Mesendoderm (in vitro differentiated cells): ENCODE data around the gene HEG1.

ENCODE experiments used
- DNase-seq: peaks from one replicate; pipeline ENCODE4 v3.0.0; 2013
- H2AK5ac ChIP-seq: 2 replicates; pipeline ENCODE4 v1.6.1; 2013; ENCODE audit warnings: low read length, inconsistent platforms
- H2BK120ac ChIP-seq: 2 replicates; pipeline ENCODE4 v1.6.1; 2013; ENCODE audit warnings: low read depth, mild to moderate bottlenecking, low read length, moderate library complexity, mixed read lengths
- H2BK15ac ChIP-seq: replicated peaks from 2 replicates; pipeline ENCODE4 v1.6.1; 2013; ENCODE audit warnings: low read depth, mild to moderate bottlenecking, moderate library complexity
- H2BK5ac ChIP-seq: 2 replicates; pipeline ENCODE4 v1.6.1; 2013; ENCODE audit warnings: low read length, inconsistent platforms
- H3K18ac ChIP-seq: 2 replicates; pipeline ENCODE4 v1.6.1; 2013; ENCODE audit warnings: mild to moderate bottlenecking, low read length, mixed read lengths
- H3K23ac ChIP-seq: one replicate; pipeline ENCODE4 v1.6.1; 2013; ENCODE audit warnings: low read length
- H3K27ac ChIP-seq: 2 replicates; pipeline ENCODE4 v1.5.1; 2013; ENCODE audit warnings: low read depth, mild to moderate bottlenecking, inconsistent platforms, low read length, moderate library complexity
- H3K27me3 ChIP-seq: 2 replicates; pipeline ENCODE4 v1.6.1; 2013; ENCODE audit warnings: low read length, control low read depth, mild to moderate bottlenecking, inconsistent platforms; ENCODE audit not compliant: insufficient read depth, poor library complexity
- H3K36me3 ChIP-seq: 2 replicates; pipeline ENCODE4 v1.6.1; 2013; ENCODE audit warnings: low read length, inconsistent platforms; ENCODE audit not compliant: control insufficient read depth, insufficient read depth
- H3K4ac ChIP-seq: one replicate; pipeline ENCODE4 v1.6.1; 2013; ENCODE audit warnings: low read depth, mild to moderate bottlenecking, low read length, moderate library complexity
- H3K4me1 ChIP-seq: 2 replicates; pipeline ENCODE4 v1.6.1; 2013; ENCODE audit warnings: low read depth, low read length, inconsistent platforms; ENCODE audit not compliant: control insufficient read depth
- H3K4me2 ChIP-seq: 2 replicates; pipeline ENCODE4 v1.6.1; 2013; ENCODE audit warnings: low read length
- H3K4me3 ChIP-seq: 2 replicates; pipeline ENCODE4 v1.5.1; 2013; ENCODE audit warnings: mild to moderate bottlenecking, low read length
- H3K56ac ChIP-seq: one replicate; pipeline ENCODE4 v1.6.1; 2013; ENCODE audit warnings: low read length
- H3K79me1 ChIP-seq: 2 replicates; pipeline ENCODE4 v1.6.1; 2013; ENCODE audit warnings: low read length, inconsistent platforms
- H3K79me2 ChIP-seq: 2 replicates; pipeline ENCODE4 v1.6.1; 2013; ENCODE audit warnings: mild to moderate bottlenecking, low read length; ENCODE audit not compliant: control insufficient read depth, insufficient read depth
- H3K9ac ChIP-seq: 2 replicates; pipeline ENCODE4 v1.6.1; 2013; ENCODE audit warnings: low read length, inconsistent platforms
- H4K5ac ChIP-seq: one replicate; pipeline ENCODE4 v1.6.1; 2013; ENCODE audit warnings: low read length
- H4K8ac ChIP-seq: one replicate; pipeline ENCODE4 v1.6.1; 2013; ENCODE audit warnings: low read depth, mild to moderate bottlenecking, control low read depth, low read length, moderate library complexity
- WGBS: extraction: QIAGEN DNeasy Blood & Tissue Kit; methylation state at CpG from one replicate; pipeline ENCODE4 v1.1.7; 2013; ENCODE audit warnings: low lambda C conversion rate, missing lambda C conversion rate; ENCODE audit not compliant: insufficient coverage; ENCODE audit errors: extremely low coverage; 5-methylcytosine and 5-hydroxymethylcytosine counted together

HEG1 gene

GRCh38 chr3:124926426-124927101 is 129.2 kb downstream of the HEG1 start:
- no peaks in the 10 kb centered on the region for H3K36me3 ChIP-seq
- H2BK5ac ChIP-seq = no peak overlapping the region
- no peak overlapping the region for H3K4me3 ChIP-seq
- H3K27me3 ChIP-seq = no peaks in the 10 kb centered on the region
- no peak overlapping the region for H3K9ac ChIP-seq
- H3K4me1 ChIP-seq = no peaks in the 10 kb centered on the region
- DNase-seq = no peak
- H4K8ac ChIP-seq = no peak overlapping the region
- H2BK15ac ChIP-seq = no peak overlapping the region
- H3K79me1 ChIP-seq = no peaks in the 10 kb centered on the region
- H3K56ac ChIP-seq = no peak overlapping the region
- no peak overlapping the region for H3K23ac ChIP-seq
- H3K4me2 ChIP-seq = no peak overlapping the region
- H3K18ac ChIP-seq = no peak overlapping the region
- no peaks in the 10 kb centered on the region for H3K79me2 ChIP-seq
- peak overlapping the region; percentile 10 for H2AK5ac ChIP-seq
- no peak overlapping the region for H2BK120ac ChIP-seq
- H4K5ac ChIP-seq = no peak overlapping the region
- no CpG with 5 or more reads among the region's 4 CpGs for WGBS
- H3K4ac ChIP-seq = no peak overlapping the region
- no peak overlapping the region for H3K27ac ChIP-seq

- Histone ChIP-seq H3K4me3 (no peak overlapping the region), H3K4me1 (peaks cover under 1% of the 10 kb centered on the region), H2AK5ac (no peak overlapping the region), H3K4me2 (no peak overlapping the region), H3K27ac (no peak overlapping the region), H3K23ac (no peak overlapping the region), H3K36me3 (no peaks in the 10 kb centered on the region), H3K9ac (no peak overlapping the region), H3K79me1 (no peaks in the 10 kb centered on the region), H4K5ac (no peak overlapping the region), H3K79me2 (no peaks in the 10 kb centered on the region), H2BK15ac (no peak overlapping the region), H3K18ac (no peak overlapping the region), H3K4ac (no peak overlapping the region), H3K27me3 (no peaks in the 10 kb centered on the region), H2BK5ac (no peak overlapping the region), H3K56ac (no peak overlapping the region), H4K8ac (no peak overlapping the region), H2BK120ac (no peak overlapping the region)
- no peak for DNase-seq
- no CpG with 5 or more reads among the region's 2 CpGs for WGBS
Observed at GRCh38 chr3:124924741-124925140, 131.1 kb downstream of the HEG1 start.

GRCh38 chr3:124923833-124924232 is 132.0 kb downstream of the HEG1 start:
- no peak overlapping the region for H3K4ac ChIP-seq
- peaks cover 4% of the 10 kb centered on the region for H3K4me1 ChIP-seq
- no peak overlapping the region for H3K56ac ChIP-seq
- H4K8ac ChIP-seq = no peak overlapping the region
- no peak overlapping the region for H2AK5ac ChIP-seq
- no peaks in the 10 kb centered on the region for H3K27me3 ChIP-seq
- no peak for DNase-seq
- H2BK120ac ChIP-seq = no peak overlapping the region
- H2BK15ac ChIP-seq = no peak overlapping the region
- no peaks in the 10 kb centered on the region for H3K36me3 ChIP-seq
- H3K4me2 ChIP-seq = no peak overlapping the region
- no peak overlapping the region for H3K9ac ChIP-seq
- H3K23ac ChIP-seq = no peak overlapping the region
- no peak overlapping the region for H3K27ac ChIP-seq
- no peak overlapping the region for H4K5ac ChIP-seq
- H3K18ac ChIP-seq = no peak overlapping the region
- no peak overlapping the region for H3K4me3 ChIP-seq
- H3K79me2 ChIP-seq = no peaks in the 10 kb centered on the region
- H3K79me1 ChIP-seq = no peaks in the 10 kb centered on the region
- no peak overlapping the region for H2BK5ac ChIP-seq

GRCh38 chr3:124920718-124921117 is 135.1 kb downstream of the HEG1 start:
- Histone ChIP-seq H2BK15ac (no peak overlapping the region), H2AK5ac (no peak overlapping the region), H3K4me3 (no peak overlapping the region), H3K9ac (no peak overlapping the region), H3K36me3 (no peaks in the 10 kb centered on the region), H2BK120ac (no peak overlapping the region), H3K18ac (no peak overlapping the region), H3K79me2 (no peaks in the 10 kb centered on the region), H4K8ac (no peak overlapping the region), H3K23ac (no peak overlapping the region), H4K5ac (no peak overlapping the region), H3K27me3 (no peaks in the 10 kb centered on the region), H3K56ac (no peak overlapping the region), H3K79me1 (no peaks in the 10 kb centered on the region), H3K4me2 (no peak overlapping the region), H3K4me1 (peaks cover 4% of the 10 kb centered on the region), H2BK5ac (no peak overlapping the region), H3K27ac (no peak overlapping the region), H3K4ac (no peak overlapping the region)
- no peak for DNase-seq
- WGBS = no CpG with 5 or more reads among the region's 5 CpGs

- Histone ChIP-seq H2AK5ac (no peak overlapping the region), H3K4ac (no peak overlapping the region), H3K4me1 (peaks cover 7% of the 10 kb centered on the region), H4K8ac (no peak overlapping the region), H3K79me1 (no peaks in the 10 kb centered on the region), H2BK15ac (no peak overlapping the region), H3K56ac (no peak overlapping the region), H3K27ac (no peak overlapping the region), H2BK5ac (no peak overlapping the region), H3K27me3 (no peaks in the 10 kb centered on the region), H3K79me2 (no peaks in the 10 kb centered on the region), H4K5ac (no peak overlapping the region), H3K9ac (no peak overlapping the region), H3K4me3 (no peak overlapping the region), H3K36me3 (no peaks in the 10 kb centered on the region), H3K18ac (no peak overlapping the region), H3K23ac (no peak overlapping the region), H2BK120ac (no peak overlapping the region), H3K4me2 (no peak overlapping the region)
- WGBS = no CpG with 5 or more reads among the region's 2 CpGs
- DNase-seq = peak; percentile 72
Observed at GRCh38 chr3:124919756-124920155, 136.0 kb downstream of the HEG1 start.

GRCh38 chr3:124918524-124918923 is 137.3 kb downstream of the HEG1 start:
- Histone ChIP-seq H2AK5ac (no peak overlapping the region), H3K4me2 (no peak overlapping the region), H3K4me3 (no peak overlapping the region), H4K5ac (no peak overlapping the region), H3K4ac (no peak overlapping the region), H3K36me3 (no peaks in the 10 kb centered on the region), H2BK15ac (no peak overlapping the region), H3K27ac (no peak overlapping the region), H3K79me1 (no peaks in the 10 kb centered on the region), H3K79me2 (no peaks in the 10 kb centered on the region), H3K27me3 (no peaks in the 10 kb centered on the region), H2BK120ac (no peak overlapping the region), H3K4me1 (peaks cover 7% of the 10 kb centered on the region), H3K23ac (no peak overlapping the region), H2BK5ac (no peak overlapping the region), H3K56ac (peak overlapping the region; percentile 15), H4K8ac (no peak overlapping the region), H3K18ac (no peak overlapping the region), H3K9ac (no peak overlapping the region)
- WGBS = no CpG with 5 or more reads among the region's 2 CpGs
- no peak for DNase-seq
